Skeletal muscle satellite cell (primary cell): ENCODE results near the gene LMNTD1.
A peak's percentile ranks its signal among the peaks of the same experiment; 100 is the strongest.
"Not testable (repeated sequence)": the region's sequence is repeated elsewhere in the genome, so short reads cannot be mapped to it uniquely, and the experiment has no call there.

Experiments used
- H3K27me3 ChIP-seq: 2 replicates; pipeline ENCODE4 v1.7.0; 2013; ENCODE audit warnings: low read length; ENCODE audit not compliant: control insufficient read depth, insufficient read depth
- H3K36me3 ChIP-seq: 2 replicates; pipeline ENCODE4 v1.7.0; 2013; ENCODE audit warnings: mild to moderate bottlenecking, control low read depth, low read length; ENCODE audit not compliant: insufficient read depth
- H3K4me1 ChIP-seq: 2 replicates; pipeline ENCODE4 v1.7.0; 2013; ENCODE audit warnings: low read length; ENCODE audit not compliant: control insufficient read depth, insufficient read depth
- H3K4me2 ChIP-seq: 2 replicates; pipeline ENCODE4 v1.7.0; 2013; ENCODE audit warnings: mild to moderate bottlenecking, low read length
- H3K4me3 ChIP-seq: 2 replicates; pipeline ENCODE4 v1.7.0; 2013; ENCODE audit warnings: low read length
- H3K9ac ChIP-seq: 2 replicates; pipeline ENCODE4 v1.7.0; 2013; ENCODE audit warnings: mild to moderate bottlenecking, low read depth, low read length, moderate library complexity
- H3K9me3 ChIP-seq: replicated peaks from 2 replicates; pipeline ENCODE4 v1.7.0; 2013; ENCODE audit warnings: mild to moderate bottlenecking, control low read depth, low read length

Gene LMNTD1

GRCh38 chr12:25449007-25449406 is 104.1 kb downstream of the LMNTD1 start:
- no peaks in the 10 kb centered on the region for H3K36me3 ChIP-seq
- H3K27me3 ChIP-seq = no peaks in the 10 kb centered on the region
- H3K4me1 ChIP-seq = no peaks in the 10 kb centered on the region
- H3K4me2 ChIP-seq = no peak overlapping the region
- H3K4me3 ChIP-seq = no peak overlapping the region
- H3K9me3 ChIP-seq = no peaks in the 10 kb centered on the region
- no peak overlapping the region for H3K9ac ChIP-seq

- Histone ChIP-seq H3K36me3 (no peaks in the 10 kb centered on the region), H3K4me1 (no peaks in the 10 kb centered on the region), H3K4me2 (no peak overlapping the region), H3K9me3 (no peaks in the 10 kb centered on the region), H3K27me3 (no peaks in the 10 kb centered on the region), H3K9ac (no peak overlapping the region), H3K4me3 (no peak overlapping the region)
These were observed 106.0 kb downstream of the LMNTD1 start for GRCh38 chr12:25447046-25447445.

GRCh38 chr12:25438638-25439037 is 114.4 kb downstream of the LMNTD1 start:
- Histone ChIP-seq H3K4me1 (peaks cover 18% of the 10 kb centered on the region), H3K9me3 (no peaks in the 10 kb centered on the region), H3K27me3 (no peaks in the 10 kb centered on the region), H3K9ac (no peak overlapping the region), H3K4me3 (no peak overlapping the region), H3K4me2 (no peak overlapping the region), H3K36me3 (no peaks in the 10 kb centered on the region)

- no peaks in the 10 kb centered on the region for H3K9me3 ChIP-seq
- peak overlapping the region; percentile 65 for H3K4me3 ChIP-seq
- peak overlapping the region; percentile 77 for H3K9ac ChIP-seq
- H3K4me2 ChIP-seq = peak overlapping the region; percentile 82
- H3K36me3 ChIP-seq = no peaks in the 10 kb centered on the region
- H3K4me1 ChIP-seq = peaks cover 22% of the 10 kb centered on the region
- H3K27me3 ChIP-seq = no peaks in the 10 kb centered on the region
These were observed 116.7 kb downstream of the LMNTD1 start for GRCh38 chr12:25436206-25437030.

- no peak overlapping the region for H3K4me2 ChIP-seq
- H3K9me3 ChIP-seq = no peaks in the 10 kb centered on the region
- H3K4me3 ChIP-seq = no peak overlapping the region
- H3K36me3 ChIP-seq = no peaks in the 10 kb centered on the region
- no peaks in the 10 kb centered on the region for H3K27me3 ChIP-seq
- peak overlapping the region; percentile 77 for H3K9ac ChIP-seq
- H3K4me1 ChIP-seq = peaks cover 22% of the 10 kb centered on the region
These were observed 117.7 kb downstream of the LMNTD1 start for GRCh38 chr12:25435431-25435830.

- H3K36me3 ChIP-seq = no peaks in the 10 kb centered on the region
- no peaks in the 10 kb centered on the region for H3K9me3 ChIP-seq
- peaks cover 22% of the 10 kb centered on the region for H3K4me1 ChIP-seq
- peak overlapping the region; percentile 16 for H3K4me2 ChIP-seq
- no peak overlapping the region for H3K4me3 ChIP-seq
- H3K27me3 ChIP-seq = no peaks in the 10 kb centered on the region
- H3K9ac ChIP-seq = no peak overlapping the region
These were observed 118.6 kb downstream of the LMNTD1 start for GRCh38 chr12:25434515-25434914.

- H3K4me1 ChIP-seq = peaks cover 22% of the 10 kb centered on the region
- no peaks in the 10 kb centered on the region for H3K27me3 ChIP-seq
- peak overlapping the region; percentile 48 for H3K4me2 ChIP-seq
- H3K4me3 ChIP-seq = no peak overlapping the region
- H3K9ac ChIP-seq = peak overlapping the region; percentile 6
- H3K9me3 ChIP-seq = no peaks in the 10 kb centered on the region
- H3K36me3 ChIP-seq = no peaks in the 10 kb centered on the region
These were observed 119.3 kb downstream of the LMNTD1 start for GRCh38 chr12:25433581-25434325.

- Histone ChIP-seq H3K4me2 (no peak overlapping the region), H3K4me1 (peaks cover 22% of the 10 kb centered on the region), H3K27me3 (no peaks in the 10 kb centered on the region), H3K4me3 (no peak overlapping the region), H3K9ac (no peak overlapping the region), H3K9me3 (no peaks in the 10 kb centered on the region), H3K36me3 (no peaks in the 10 kb centered on the region)
These were observed 120.1 kb downstream of the LMNTD1 start for GRCh38 chr12:25433024-25433423.

GRCh38 chr12:25427337-25428249 is 125.5 kb downstream of the LMNTD1 start:
- H3K9me3 ChIP-seq = no peaks in the 10 kb centered on the region
- H3K4me1 ChIP-seq = peaks cover 4% of the 10 kb centered on the region
- no peaks in the 10 kb centered on the region for H3K27me3 ChIP-seq
- H3K9ac ChIP-seq = no peak overlapping the region
- H3K4me2 ChIP-seq = no peak overlapping the region
- H3K4me3 ChIP-seq = no peak overlapping the region
- no peaks in the 10 kb centered on the region for H3K36me3 ChIP-seq

- H3K4me3 ChIP-seq, H3K36me3 ChIP-seq, H3K4me1 ChIP-seq, H3K4me2 ChIP-seq, H3K9ac ChIP-seq, H3K9me3 ChIP-seq, H3K27me3 ChIP-seq: not testable (repeated sequence)
These were observed 126.3 kb downstream of the LMNTD1 start for GRCh38 chr12:25426821-25427220.
